Measurements from ENCODE around the gene ZNF793. TPM values are rescaled to one million over a fixed set of nuclear protein-coding genes. Genes with fewer than 3 reads are reported as not detected.
A peak's percentile ranks its signal among the peaks of the same experiment; 100 is the strongest.

The ZNF793 gene
- total RNA-seq, 2 donors from 2014 or later, result 3.2 to 4.4 TPM

- Mint-ChIP-seq H3K27me3 (no peaks in the 10 kb centered on the region), H3K4me1 (no peaks in the 10 kb centered on the region), H3K27ac (no peak overlapping the region), H3K36me3 (ENCODE audit: low read depth) (peaks cover 87% of the 10 kb centered on the region), H3K9me3 (peaks cover 13% of the 10 kb centered on the region), H3K4me3 (no peak overlapping the region)
- ATAC-seq (replicated peaks), result no peak
Observed at GRCh38 chr19:37513397-37513796, 6.7 kb downstream of the ZNF793 start.

- H3K4me1 Mint-ChIP-seq, result no peaks in the 10 kb centered on the region
- H3K9me3 Mint-ChIP-seq, result peaks cover 22% of the 10 kb centered on the region
- peak; percentile 40 for ATAC-seq (replicated peaks)
Observed at GRCh38 chr19:37519890-37520289, 13.2 kb downstream of the ZNF793 start.

GRCh38 chr19:37537391-37537947 lies 30.7 kb downstream of the ZNF793 start:
- ATAC-seq (replicated peaks), result no peak
- H3K27ac Mint-ChIP-seq, result no peak overlapping the region
- no peak overlapping the region for H3K4me3 Mint-ChIP-seq
- peaks cover 30% of the 10 kb centered on the region for H3K9me3 Mint-ChIP-seq
- no peaks in the 10 kb centered on the region for H3K4me1 Mint-ChIP-seq
- peaks cover 51% of the 10 kb centered on the region for H3K36me3 Mint-ChIP-seq (ENCODE audit: low read depth)
- H3K27me3 Mint-ChIP-seq, result no peaks in the 10 kb centered on the region

More at GRCh38 chr19:37519890-37520289, 13.2 kb downstream of the ZNF793 start:
- H3K4me3 Mint-ChIP-seq, result no peak overlapping the region
- peaks cover 85% of the 10 kb centered on the region for H3K36me3 Mint-ChIP-seq (ENCODE audit: low read depth)
- H3K27ac Mint-ChIP-seq, result no peak overlapping the region
- H3K27me3 Mint-ChIP-seq, result no peaks in the 10 kb centered on the region

GRCh38 chr19:37551129-37551993 lies 44.6 kb downstream of the ZNF793 start:
- peak overlapping the region; percentile 87 for H3K4me3 Mint-ChIP-seq
- peaks cover 27% of the 10 kb centered on the region for H3K9me3 Mint-ChIP-seq
- peak; percentile 91 for ATAC-seq (replicated peaks)
- H3K4me1 Mint-ChIP-seq, result no peaks in the 10 kb centered on the region
- peak overlapping the region; percentile 81 for H3K27ac Mint-ChIP-seq
- H3K27me3 Mint-ChIP-seq, result no peaks in the 10 kb centered on the region
- peaks cover 5% of the 10 kb centered on the region for H3K36me3 Mint-ChIP-seq (ENCODE audit: low read depth)

GRCh38 chr19:37563518-37563917 lies 56.8 kb downstream of the ZNF793 start:
- Mint-ChIP-seq H3K36me3 (ENCODE audit: low read depth) (peaks cover 47% of the 10 kb centered on the region), H3K4me3 (no peak overlapping the region), H3K4me1 (no peaks in the 10 kb centered on the region), H3K27ac (no peak overlapping the region), H3K9me3 (peaks cover 42% of the 10 kb centered on the region), H3K27me3 (no peaks in the 10 kb centered on the region)
- ATAC-seq (replicated peaks), result no peak

GRCh38 chr19:37564624-37565369 lies 58.1 kb downstream of the ZNF793 start:
- no peak overlapping the region for H3K4me3 Mint-ChIP-seq
- H3K9me3 Mint-ChIP-seq, result peaks cover 42% of the 10 kb centered on the region
- peaks cover 59% of the 10 kb centered on the region for H3K36me3 Mint-ChIP-seq (ENCODE audit: low read depth)
- ATAC-seq (replicated peaks), result no peak
- no peaks in the 10 kb centered on the region for H3K27me3 Mint-ChIP-seq
- H3K27ac Mint-ChIP-seq, result no peak overlapping the region
- no peaks in the 10 kb centered on the region for H3K4me1 Mint-ChIP-seq

- Mint-ChIP-seq H3K9me3 (peaks cover 47% of the 10 kb centered on the region), H3K27me3 (no peaks in the 10 kb centered on the region), H3K4me1 (no peaks in the 10 kb centered on the region), H3K36me3 (ENCODE audit: low read depth) (peaks cover 65% of the 10 kb centered on the region), H3K4me3 (no peak overlapping the region), H3K27ac (no peak overlapping the region)
- ATAC-seq (replicated peaks), result no peak
Observed at GRCh38 chr19:37565370-37565669, 58.6 kb downstream of the ZNF793 start.

- no peak overlapping the region for H3K27ac Mint-ChIP-seq
- peaks cover 37% of the 10 kb centered on the region for H3K36me3 Mint-ChIP-seq (ENCODE audit: low read depth)
- no peak for ATAC-seq (replicated peaks)
- no peak overlapping the region for H3K4me3 Mint-ChIP-seq
- H3K9me3 Mint-ChIP-seq, result peaks cover 37% of the 10 kb centered on the region
- H3K4me1 Mint-ChIP-seq, result no peaks in the 10 kb centered on the region
- no peaks in the 10 kb centered on the region for H3K27me3 Mint-ChIP-seq
Observed at GRCh38 chr19:37572203-37572602, 65.5 kb downstream of the ZNF793 start.

- no peak for ATAC-seq (replicated peaks)
- Mint-ChIP-seq H3K9me3 (peaks cover 17% of the 10 kb centered on the region), H3K4me1 (no peaks in the 10 kb centered on the region), H3K27ac (no peak overlapping the region), H3K36me3 (ENCODE audit: low read depth) (peaks cover 12% of the 10 kb centered on the region), H3K4me3 (no peak overlapping the region), H3K27me3 (no peaks in the 10 kb centered on the region)
Observed at GRCh38 chr19:37583340-37583739, 76.6 kb downstream of the ZNF793 start.

Other genes with a start within 250 kb of the ZNF793 start
- 1 to 10 TPM; 4.9 to 5.1 TPM for gene ZNF527, start 135.8 kb upstream of the ZNF793 start, total RNA-seq
- 1 to 10 TPM; 3.2 to 5.2 TPM for gene ZNF569, start 39.5 kb upstream of the ZNF793 start, total RNA-seq
- 1 to 10 TPM; 4.9 to 5.7 TPM for gene ZNF570, start 37.6 kb upstream of the ZNF793 start, total RNA-seq
- 1 to 10 TPM; 2.5 to 3.3 TPM for gene ZNF571, start 87.9 kb downstream of the ZNF793 start, total RNA-seq
- gene ZNF540, start 87.9 kb downstream of the ZNF793 start, total RNA-seq, result 1 to 10 TPM in 1 of 2 donors, under 1 TPM in 1; 0.58 to 2.1 TPM
- 10 to 100 TPM in 1 of 2 donors, 1 to 10 TPM in 1; 5.1 to 14.5 TPM for gene ZFP30, start 148.5 kb downstream of the ZNF793 start, total RNA-seq
- gene ZNF607, start 212.8 kb downstream of the ZNF793 start, total RNA-seq, result 1 to 10 TPM; 4.2 to 9.4 TPM

Data from activated T-helper 17 cell treated with anti-CD3 and anti-CD28 coated beads, Interleukin-2, amount 50 U/mL, for 72 hours (primary cell).